ENCODE data around the gene PRKAR1B. TPM values are rescaled to one million over a fixed set of nuclear protein-coding genes. Genes with fewer than 3 reads are reported as not detected.

The PRKAR1B gene
- total RNA-seq, 2 donors from 2014 or later, result 2.0 to 3.4 TPM

- intact Hi-C loops (cut with DNase I), result no loop called here
- H3K27ac ChIP-seq, result no peak overlapping the region
Measured at GRCh38 chr7:620056-620455, 107.0 kb downstream of the PRKAR1B start.

GRCh38 chr7:619368-619840 is 107.7 kb downstream of the PRKAR1B start:
- DNase-seq (no peak), ATAC-seq (no peak)
- Histone ChIP-seq H3K36me3 (replicated peaks in 1 of 2; ENCODE audit: insufficient read depth in 1 of 2, low read depth in 2 of 2) (no peaks in the 10 kb centered on the region), H3K27me3 (no peaks in the 10 kb centered on the region), H3K4me3 (no peak overlapping the region), H3K27ac (no peak overlapping the region), H3K4me1 (peaks cover 8% of the 10 kb centered on the region), H3K9me3 (peaks cover 0 to 8% (median 0%) of the 10 kb centered on the region in 3 donors)
- no peak for TF ChIP-seq POLR2A (IDR thresholded peaks at IDR 0.05)
- no peak for TF ChIP-seq CTCF (IDR thresholded peaks at IDR 0.05)
- intact Hi-C loops (cut with DNase I), result no loop called here
- WGBS, 2 donors, result 92 to 95% methylated on average over 5 of the region's 5 CpGs

More at GRCh38 chr7:620056-620455, 107.0 kb downstream of the PRKAR1B start:
- ATAC-seq, result no peak
- H3K4me3 ChIP-seq, result no peak overlapping the region
- H3K27me3 ChIP-seq, result no peaks in the 10 kb centered on the region
- no peaks in the 10 kb centered on the region for H3K36me3 ChIP-seq (replicated peaks in 1 of 2; ENCODE audit: insufficient read depth in 1 of 2, low read depth in 2 of 2)
- DNase-seq, result no peak
- WGBS, 2 donors, result 82 to 83% methylated on average over 5 of the region's 5 CpGs
- no peak for TF ChIP-seq CTCF (IDR thresholded peaks at IDR 0.05)
- TF ChIP-seq POLR2A (IDR thresholded peaks at IDR 0.05), result no peak
- peaks cover 0 to 8% (median 0%) of the 10 kb centered on the region in 3 donors for H3K9me3 ChIP-seq
- H3K4me1 ChIP-seq, result peaks cover 8% of the 10 kb centered on the region

GRCh38 chr7:618539-619367 is 108.3 kb downstream of the PRKAR1B start:
- no peak overlapping the region for H3K27ac ChIP-seq
- no peak for TF ChIP-seq POLR2A (IDR thresholded peaks at IDR 0.05)
- no peak for TF ChIP-seq CTCF (IDR thresholded peaks at IDR 0.05)
- H3K27me3 ChIP-seq, result no peaks in the 10 kb centered on the region
- peaks cover 8% of the 10 kb centered on the region for H3K4me1 ChIP-seq
- WGBS, 2 donors, result 68 to 87% methylated on average over 14 of the region's 14 CpGs
- H3K36me3 ChIP-seq (replicated peaks in 1 of 2; ENCODE audit: insufficient read depth in 1 of 2, low read depth in 2 of 2), result no peaks in the 10 kb centered on the region
- intact Hi-C loops (cut with DNase I), result no loop called here
- no peak overlapping the region for H3K4me3 ChIP-seq
- H3K9me3 ChIP-seq, result peaks cover 0 to 8% (median 0%) of the 10 kb centered on the region in 3 donors
- DNase-seq (peak in 1 of 4 donors; percentile 34), ATAC-seq (no peak)

- DNase-seq, result no peak
- no peaks in the 10 kb centered on the region for H3K27me3 ChIP-seq
- TF ChIP-seq POLR2A (IDR thresholded peaks at IDR 0.05) (no peak), CTCF (IDR thresholded peaks at IDR 0.05) (no peak)
- WGBS, 2 donors, result 82 to 94% methylated on average over 18 to 23 of the region's 23 CpGs
- peaks cover 8% of the 10 kb centered on the region for H3K4me1 ChIP-seq
- no peak overlapping the region for H3K4me3 ChIP-seq
- peaks cover 0 to 8% (median 0%) of the 10 kb centered on the region in 3 donors for H3K9me3 ChIP-seq
- intact Hi-C loops (cut with DNase I), result no loop called here
- no peak overlapping the region for H3K27ac ChIP-seq
- ATAC-seq, result no peak
- H3K36me3 ChIP-seq (replicated peaks in 1 of 2; ENCODE audit: insufficient read depth in 1 of 2, low read depth in 2 of 2), result no peaks in the 10 kb centered on the region
Measured at GRCh38 chr7:617614-618538, 109.2 kb downstream of the PRKAR1B start.
